Activated CD8-positive, alpha-beta T cell treated with anti-CD3 and anti-CD28 coated beads for 36 hours (primary cell): ENCODE data around the gene ARHGDIA. TPM values are rescaled to one million over a fixed set of nuclear protein-coding genes. Genes with fewer than 3 reads are reported as not detected.

Experiments used
- ATAC-seq: fragments of 200-7000 bp; cut with Tn5 transposase; one replicate; pipeline ENCODE4 v1.10.0; 2021; ENCODE audit warnings: mild to moderate bottlenecking, moderate library complexity
- CTCF ChIA-PET: fragments of 350-600 bp; sonication (Branson Sonifier 250); formaldehyde crosslinking; loops from one replicate; lab custom pipeline; 2021; ENCODE audit warnings: antibody characterized with exemption; lab: Charles Lee
- POLR2A ChIA-PET: fragments of 350-600 bp; sonication (Branson Sonifier 250); formaldehyde crosslinking; loops from one replicate; lab custom pipeline; 2021; ENCODE audit warnings: antibody characterized with exemption; lab: Charles Lee
- DNase-seq: peaks from one replicate; pipeline ENCODE4 v3.0.0-alpha.2; 2020
- H3K27ac Mint-ChIP-seq: one replicate; pipeline ENCODE4 v1.8.0; 2021; ENCODE audit warnings: mild to moderate bottlenecking, mixed read lengths
- H3K27me3 Mint-ChIP-seq: one replicate; pipeline ENCODE4 v1.8.0; 2021; ENCODE audit warnings: mixed read lengths
- H3K36me3 Mint-ChIP-seq: one replicate; pipeline ENCODE4 v1.8.0; 2021; ENCODE audit warnings: low read depth, mixed read lengths
- H3K4me1 Mint-ChIP-seq: one replicate; pipeline ENCODE4 v1.8.0; 2021; ENCODE audit warnings: low read depth, mixed read lengths
- H3K4me3 Mint-ChIP-seq: one replicate; pipeline ENCODE4 v1.8.0; 2021; ENCODE audit warnings: mild to moderate bottlenecking, moderate library complexity, mixed read lengths
- H3K9me3 Mint-ChIP-seq: one replicate; pipeline ENCODE4 v1.8.0; 2021; ENCODE audit warnings: mixed read lengths
- intact Hi-C: fragments of 100-400 bp; cut with micrococcal nuclease; formaldehyde crosslinking; loops from one replicate; pipeline ENCODE4 v1.10.0; 2022
- total RNA-seq, 2 experiments: library from RNA; stranded (reverse); gene quantifications; one replicate each; pipeline ENCODE4 v1.2.3, GENCODE V29; 2021
- TF ChIP-seq, protein P1 (sequence below): fragments of 200-600 bp; IDR thresholded peaks from one replicate; pipeline ENCODE4 v1.8.0; 2022; ENCODE audit warnings: antibody characterized with exemption, mild to moderate bottlenecking

ARHGDIA gene
- total RNA-seq, 2 experiments from 2014 or later: 450 to 470 TPM

DNA sequence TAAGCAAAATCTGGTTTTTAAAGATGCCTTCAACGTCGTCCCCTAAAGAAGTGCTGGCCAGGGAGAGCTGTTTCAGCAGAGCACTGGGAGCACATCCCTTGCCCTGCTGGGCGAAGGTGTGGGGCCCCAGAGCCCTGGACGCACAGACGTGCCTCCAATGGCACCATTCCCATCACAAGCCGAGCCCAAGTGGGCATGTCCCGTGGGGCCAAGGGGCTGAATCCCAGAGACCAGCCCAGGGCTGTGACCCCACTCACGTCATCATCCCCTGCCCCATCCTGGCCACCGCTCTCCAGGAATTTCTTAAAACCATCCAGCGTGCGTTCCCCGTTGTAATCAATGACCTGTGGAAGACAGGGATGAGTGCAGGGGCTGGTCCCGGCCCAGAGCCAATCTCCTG, 26.2 kb downstream of the ARHGDIA start:
- ChIA-PET POLR2A (interaction anchor here (0.9 to 5.7 kb wide), 4 partner anchors 9 to 29 kb away, joined by 3 to 35 read pairs (median 10); no protein-coding TSS in a partner anchor), CTCF (no interaction called here)

DNA sequence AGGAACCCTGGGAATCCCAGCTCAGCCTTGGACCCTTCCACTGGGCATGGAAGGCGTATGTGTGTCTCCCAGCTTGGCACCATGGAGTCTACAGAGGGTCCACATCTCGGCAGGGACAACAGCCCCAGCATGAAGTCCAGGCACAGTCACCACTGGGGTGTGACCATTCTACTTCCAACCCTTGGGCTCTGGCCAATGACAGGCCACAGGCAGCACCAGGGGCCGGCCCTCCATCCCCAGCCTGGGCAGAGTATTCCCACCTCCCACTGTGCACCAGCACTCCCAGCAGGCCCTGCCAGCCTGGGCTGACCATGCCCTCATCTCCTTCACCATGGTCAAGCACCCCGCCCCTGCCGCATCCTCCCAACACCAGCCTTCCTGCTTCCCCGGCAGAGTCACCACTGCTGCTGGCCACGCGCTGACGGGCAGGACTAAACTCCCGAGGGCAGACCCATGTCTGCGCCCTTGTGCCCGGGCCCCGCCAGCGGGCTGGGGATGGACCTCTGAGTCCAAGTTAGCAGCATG, 26.7 kb downstream of the ARHGDIA start:
- intact Hi-C loops: no loop called here
- no peak for ATAC-seq

More for the DNA sequence above, 26.2 kb downstream of the ARHGDIA start:
- intact Hi-C loops: no loop called here
- Mint-ChIP-seq H3K36me3 (peaks cover 25% of the 10 kb centered on the region), H3K4me3 (no peak overlapping the region), H3K27ac (no peak overlapping the region), H3K9me3 (no peaks in the 10 kb centered on the region), H3K4me1 (no peaks in the 10 kb centered on the region), H3K27me3 (no peaks in the 10 kb centered on the region)
- ATAC-seq (no peak), DNase-seq (no peak)
- TF ChIP-seq, protein P1, sequence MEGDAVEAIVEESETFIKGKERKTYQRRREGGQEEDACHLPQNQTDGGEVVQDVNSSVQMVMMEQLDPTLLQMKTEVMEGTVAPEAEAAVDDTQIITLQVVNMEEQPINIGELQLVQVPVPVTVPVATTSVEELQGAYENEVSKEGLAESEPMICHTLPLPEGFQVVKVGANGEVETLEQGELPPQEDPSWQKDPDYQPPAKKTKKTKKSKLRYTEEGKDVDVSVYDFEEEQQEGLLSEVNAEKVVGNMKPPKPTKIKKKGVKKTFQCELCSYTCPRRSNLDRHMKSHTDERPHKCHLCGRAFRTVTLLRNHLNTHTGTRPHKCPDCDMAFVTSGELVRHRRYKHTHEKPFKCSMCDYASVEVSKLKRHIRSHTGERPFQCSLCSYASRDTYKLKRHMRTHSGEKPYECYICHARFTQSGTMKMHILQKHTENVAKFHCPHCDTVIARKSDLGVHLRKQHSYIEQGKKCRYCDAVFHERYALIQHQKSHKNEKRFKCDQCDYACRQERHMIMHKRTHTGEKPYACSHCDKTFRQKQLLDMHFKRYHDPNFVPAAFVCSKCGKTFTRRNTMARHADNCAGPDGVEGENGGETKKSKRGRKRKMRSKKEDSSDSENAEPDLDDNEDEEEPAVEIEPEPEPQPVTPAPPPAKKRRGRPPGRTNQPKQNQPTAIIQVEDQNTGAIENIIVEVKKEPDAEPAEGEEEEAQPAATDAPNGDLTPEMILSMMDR: no peak

DNA sequence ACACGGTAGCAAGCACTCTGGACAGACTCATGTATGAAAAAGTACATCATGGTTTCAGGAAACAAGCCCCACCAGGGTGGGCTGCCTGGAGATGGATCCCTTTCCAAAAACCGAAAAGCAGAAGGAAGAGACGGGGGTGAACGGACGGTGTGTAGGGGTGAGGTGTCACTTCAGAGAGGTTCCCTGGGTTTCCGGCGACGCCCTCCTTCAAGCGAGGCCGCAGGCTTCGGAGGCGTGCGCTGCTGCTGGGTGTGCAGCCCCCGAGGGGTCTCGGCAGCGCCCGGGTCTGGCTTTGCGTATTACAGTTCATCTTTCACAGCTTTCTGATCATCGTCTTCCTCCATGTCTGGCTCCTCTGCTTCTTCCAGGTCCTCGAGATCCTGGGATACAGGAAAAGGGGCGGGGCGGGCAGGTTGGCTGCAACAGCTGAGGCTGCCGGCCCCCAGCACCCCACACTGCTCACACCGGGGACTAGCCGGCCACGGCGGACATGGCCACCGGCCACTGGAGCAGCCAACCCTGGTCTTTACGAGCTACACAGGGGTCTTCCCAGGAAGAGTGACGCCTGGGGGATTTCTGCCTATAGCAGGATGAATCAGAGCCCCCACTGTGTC, 27.3 kb downstream of the ARHGDIA start:
- Mint-ChIP-seq H3K9me3 (no peaks in the 10 kb centered on the region), H3K27me3 (no peaks in the 10 kb centered on the region), H3K4me3 (no peak overlapping the region), H3K27ac (no peak overlapping the region), H3K4me1 (no peaks in the 10 kb centered on the region), H3K36me3 (peaks cover 25% of the 10 kb centered on the region)
- ChIA-PET CTCF (no interaction called here), POLR2A (interaction anchor here (2.7 to 5.7 kb wide), 3 partner anchors 10 to 15 kb away, joined by 8 to 35 read pairs (median 17); partner anchors contain the start of gene MCRIP1)
- DNase-seq: no peak
- TF ChIP-seq, protein P1: no peak
- ATAC-seq: no peak
- intact Hi-C loops: no loop called here

More for the DNA sequence above, 26.7 kb downstream of the ARHGDIA start:
- CTCF ChIA-PET: no interaction called here
- Mint-ChIP-seq H3K4me1 (no peaks in the 10 kb centered on the region), H3K27ac (no peak overlapping the region), H3K27me3 (no peaks in the 10 kb centered on the region), H3K9me3 (no peaks in the 10 kb centered on the region), H3K4me3 (no peak overlapping the region), H3K36me3 (peaks cover 25% of the 10 kb centered on the region)
- TF ChIP-seq, protein P1: no peak
- POLR2A ChIA-PET: interaction anchor here (2.7 to 5.7 kb wide), 3 partner anchors 9 to 15 kb away, joined by 8 to 35 read pairs (median 17); partner anchors contain the start of gene MCRIP1
- DNase-seq: no peak

DNA sequence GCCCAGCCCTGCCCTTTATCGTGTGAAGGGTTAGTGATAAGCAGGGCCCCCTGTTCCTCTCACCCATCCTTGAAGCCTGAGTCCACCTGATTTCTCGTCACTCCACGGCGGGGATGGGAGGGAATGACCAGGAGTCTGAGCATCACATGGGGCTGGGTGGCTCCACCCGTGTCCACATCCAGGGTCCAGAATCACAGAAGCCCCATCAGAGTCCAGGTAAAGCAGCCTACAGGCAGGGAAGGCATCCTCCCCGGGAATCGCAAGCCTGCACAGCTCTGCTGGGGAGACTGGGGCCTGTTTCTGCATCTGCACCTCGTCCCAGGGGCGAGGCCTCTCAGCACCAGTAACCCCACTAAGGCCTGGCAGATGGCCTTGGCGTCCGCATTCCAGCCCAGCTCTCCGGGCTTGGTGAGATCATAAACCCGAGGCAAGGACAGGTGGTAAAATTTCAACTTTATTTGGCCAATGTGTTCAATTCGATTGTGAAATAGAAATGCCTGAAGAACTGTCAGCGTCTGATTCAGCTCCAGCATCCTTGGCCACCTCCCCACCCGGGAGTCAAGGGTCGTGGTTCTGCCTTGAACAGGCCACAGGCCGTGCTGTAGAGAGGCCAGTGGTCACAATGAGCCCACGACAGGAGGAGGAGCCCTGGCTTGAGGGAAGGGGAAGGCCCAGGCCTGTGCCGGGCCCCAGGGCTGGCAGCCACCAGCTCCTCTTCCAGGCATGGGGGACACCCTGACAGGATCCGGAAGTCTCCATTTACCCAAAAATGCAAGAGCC, 28.2 kb downstream of the ARHGDIA start:
- DNase-seq (no peak), ATAC-seq (no peak)
- no peak overlapping the region for H3K4me3 Mint-ChIP-seq
- H3K4me1 Mint-ChIP-seq: no peaks in the 10 kb centered on the region
- H3K27ac Mint-ChIP-seq: no peak overlapping the region
- intact Hi-C loops: no loop called here
- ChIA-PET CTCF (no interaction called here), POLR2A (interaction anchor here (0.8 to 5.7 kb wide), 9 partner anchors 9 to 163 kb away, joined by 3 to 35 read pairs (median 5); partner anchors contain the start of gene MCRIP1)
- TF ChIP-seq, protein P1: no peak
- no peaks in the 10 kb centered on the region for H3K27me3 Mint-ChIP-seq
- no peaks in the 10 kb centered on the region for H3K9me3 Mint-ChIP-seq
- peaks cover 25% of the 10 kb centered on the region for H3K36me3 Mint-ChIP-seq
